ENCODE results near the gene SPN. TPM values are rescaled to one million over a fixed set of nuclear protein-coding genes. Genes with fewer than 3 reads are reported as not detected.
"Not testable (repeated sequence)": the region's sequence is repeated elsewhere in the genome, so short reads cannot be mapped to it uniquely, and the experiment has no call there.

The SPN gene
- total and polyA plus RNA-seq, 2 donors (not counting 1 experiment from before 2014, with no cell fraction given) = 0.01 TPM; not detected in 1

- Histone ChIP-seq H3K9me3 (ENCODE audit: control insufficient read depth, insufficient read depth, low read depth, low read length) (no peaks in the 10 kb centered on the region), H3K36me3 (ENCODE audit: control insufficient read depth, insufficient read depth, low read length) (no peaks in the 10 kb centered on the region), H4K20me1 (ENCODE audit: control insufficient read depth, extremely low read depth, insufficient read depth, low read length) (no peaks in the 10 kb centered on the region), H3K27ac (ENCODE audit: insufficient read depth, low read length) (no peak overlapping the region), H2AFZ (ENCODE audit: low read length) (no peak overlapping the region), H3K79me2 (ENCODE audit: control insufficient read depth, insufficient read depth, low read length) (no peaks in the 10 kb centered on the region), H3K9ac (ENCODE audit: insufficient read depth, low read length) (no peak overlapping the region), H3K4me2 (ENCODE audit: extremely low read depth, insufficient read depth, low read length) (no peak overlapping the region), H3K27me3 (ENCODE audit: control insufficient read depth, insufficient read depth, low read length) (no peaks in the 10 kb centered on the region), H3K4me3 (replicated peaks in 1 of 4; ENCODE audit: control extremely low read depth in 1 of 4, insufficient read depth in 1 of 4, low read depth in 3 of 4, low read length in 4 of 4) (no peak overlapping the region), H3K4me1 (ENCODE audit: control insufficient read depth, extremely low read depth, insufficient read depth, low read length) (no peaks in the 10 kb centered on the region)
- DNase-seq (ENCODE audit: low read depth in 2 of 2) = no peak
- TF ChIP-seq CTCF (conservative IDR thresholded peaks at IDR 0.05 in 1 of 2, IDR thresholded peaks at IDR 0.05 in 1 of 2; ENCODE audit: low read depth in 1 of 2, low read length in 2 of 2) (no peak), EZH2 (IDR thresholded peaks at IDR 0.05; ENCODE audit: low read length, missing control alignments) (no peak)
Observed at GRCh38 chr16:29686740-29687332, 23.8 kb downstream of the SPN start.

GRCh38 chr16:29687755-29688154 is 24.7 kb downstream of the SPN start:
- TF ChIP-seq CTCF (conservative IDR thresholded peaks at IDR 0.05 in 1 of 2, IDR thresholded peaks at IDR 0.05 in 1 of 2; ENCODE audit: low read depth in 1 of 2, low read length in 2 of 2) = no peak
- no peak for TF ChIP-seq EZH2 (IDR thresholded peaks at IDR 0.05; ENCODE audit: low read length, missing control alignments)

GRCh38 chr16:29688172-29688571 is 25.1 kb downstream of the SPN start:
- no peaks in the 10 kb centered on the region for H3K79me2 ChIP-seq (ENCODE audit: control insufficient read depth, insufficient read depth, low read length)
- no peak for DNase-seq (ENCODE audit: low read depth in 2 of 2)
- no peaks in the 10 kb centered on the region for H3K4me1 ChIP-seq (ENCODE audit: control insufficient read depth, extremely low read depth, insufficient read depth, low read length)
- H3K9me3 ChIP-seq (ENCODE audit: control insufficient read depth, insufficient read depth, low read depth, low read length) = no peaks in the 10 kb centered on the region
- no peak overlapping the region for H3K9ac ChIP-seq (ENCODE audit: insufficient read depth, low read length)
- H2AFZ ChIP-seq (ENCODE audit: low read length) = no peak overlapping the region
- H3K4me2 ChIP-seq (ENCODE audit: extremely low read depth, insufficient read depth, low read length) = no peak overlapping the region
- H3K36me3 ChIP-seq (ENCODE audit: control insufficient read depth, insufficient read depth, low read length) = no peaks in the 10 kb centered on the region
- no peak for TF ChIP-seq CTCF (conservative IDR thresholded peaks at IDR 0.05 in 1 of 2, IDR thresholded peaks at IDR 0.05 in 1 of 2; ENCODE audit: low read depth in 1 of 2, low read length in 2 of 2)
- no peak for TF ChIP-seq EZH2 (IDR thresholded peaks at IDR 0.05; ENCODE audit: low read length, missing control alignments)
- H4K20me1 ChIP-seq (ENCODE audit: control insufficient read depth, extremely low read depth, insufficient read depth, low read length) = no peaks in the 10 kb centered on the region
- H3K27ac ChIP-seq (ENCODE audit: insufficient read depth, low read length) = no peak overlapping the region
- no peaks in the 10 kb centered on the region for H3K27me3 ChIP-seq (ENCODE audit: control insufficient read depth, insufficient read depth, low read length)
- no peak overlapping the region for H3K4me3 ChIP-seq (replicated peaks in 1 of 4; ENCODE audit: control extremely low read depth in 1 of 4, insufficient read depth in 1 of 4, low read depth in 3 of 4, low read length in 4 of 4)

More at GRCh38 chr16:29687755-29688154, 24.7 kb downstream of the SPN start:
- DNase-seq (ENCODE audit: low read depth in 2 of 2) = no peak
- Histone ChIP-seq H3K4me2 (ENCODE audit: extremely low read depth, insufficient read depth, low read length) (no peak overlapping the region), H3K9me3 (ENCODE audit: control insufficient read depth, insufficient read depth, low read depth, low read length) (no peaks in the 10 kb centered on the region), H3K36me3 (ENCODE audit: control insufficient read depth, insufficient read depth, low read length) (no peaks in the 10 kb centered on the region), H3K9ac (ENCODE audit: insufficient read depth, low read length) (no peak overlapping the region), H3K27ac (ENCODE audit: insufficient read depth, low read length) (no peak overlapping the region), H3K4me3 (replicated peaks in 1 of 4; ENCODE audit: control extremely low read depth in 1 of 4, insufficient read depth in 1 of 4, low read depth in 3 of 4, low read length in 4 of 4) (no peak overlapping the region), H2AFZ (ENCODE audit: low read length) (no peak overlapping the region), H3K27me3 (ENCODE audit: control insufficient read depth, insufficient read depth, low read length) (no peaks in the 10 kb centered on the region), H4K20me1 (ENCODE audit: control insufficient read depth, extremely low read depth, insufficient read depth, low read length) (no peaks in the 10 kb centered on the region), H3K79me2 (ENCODE audit: control insufficient read depth, insufficient read depth, low read length) (no peaks in the 10 kb centered on the region), H3K4me1 (ENCODE audit: control insufficient read depth, extremely low read depth, insufficient read depth, low read length) (no peaks in the 10 kb centered on the region)

GRCh38 chr16:29689490-29690351 is 26.7 kb downstream of the SPN start:
- H3K27me3 ChIP-seq (ENCODE audit: control insufficient read depth, insufficient read depth, low read length); H3K4me2 ChIP-seq (ENCODE audit: extremely low read depth, insufficient read depth, low read length); H3K27ac ChIP-seq (ENCODE audit: insufficient read depth, low read length); H3K79me2 ChIP-seq (ENCODE audit: control insufficient read depth, insufficient read depth, low read length); H3K4me3 ChIP-seq (replicated peaks in 1 of 4; ENCODE audit: control extremely low read depth in 1 of 4, insufficient read depth in 1 of 4, low read depth in 3 of 4, low read length in 4 of 4); H3K9ac ChIP-seq (ENCODE audit: insufficient read depth, low read length); H4K20me1 ChIP-seq (ENCODE audit: control insufficient read depth, extremely low read depth, insufficient read depth, low read length); H3K36me3 ChIP-seq (ENCODE audit: control insufficient read depth, insufficient read depth, low read length); DNase-seq (ENCODE audit: low read depth in 2 of 2); H2AFZ ChIP-seq (ENCODE audit: low read length); H3K9me3 ChIP-seq (ENCODE audit: control insufficient read depth, insufficient read depth, low read depth, low read length); H3K4me1 ChIP-seq (ENCODE audit: control insufficient read depth, extremely low read depth, insufficient read depth, low read length): not testable (repeated sequence)
